Thyroid gland (tissue), 4 donors: ENCODE measurements around the gene FAM171A1. TPM values are rescaled to one million over a fixed set of nuclear protein-coding genes. Genes with fewer than 3 reads are reported as not detected.
A peak's percentile ranks its signal among the peaks of the same experiment; 100 is the strongest.

ENCODE experiments used
- DNase-seq, 2 donors: peaks; one replicate each; pipeline ENCODE4 v3.0.0-alpha.2; 2019
- H3K27ac ChIP-seq, 3 donors: fragments of 200-600 bp; sonication (generic); 1 replicate in 2 of 3; 2 replicates in 1 of 3; pipeline ENCODE4 v1.5.1; 2016 to 2019; ENCODE audit warnings: mild to moderate bottlenecking in 1 of 3, moderate library complexity in 1 of 3
- H3K27me3 ChIP-seq: fragments of 200-600 bp; sonication (generic); one replicate; pipeline ENCODE4 v1.5.1; 2019
- H3K36me3 ChIP-seq, 2 donors: fragments of 200-600 bp; sonication (generic); one replicate each; pipeline ENCODE4 v1.5.1; 2016 to 2019
- H3K4me1 ChIP-seq, 2 donors: fragments of 200-600 bp; sonication (generic); one replicate each; pipeline ENCODE4 v1.5.1; 2017 to 2019
- H3K4me3 ChIP-seq, 3 donors: fragments of 200-600 bp; sonication (generic); replicated peaks in 1 of 3; 1 replicate in 2 of 3; 2 replicates in 1 of 3; pipeline ENCODE4 v1.5.1; 2016; ENCODE audit warnings: mild to moderate bottlenecking in 1 of 3
- H3K9me3 ChIP-seq: fragments of 200-600 bp; sonication (generic); one replicate; pipeline ENCODE4 v1.5.1; 2017
- POLR2A ChIP-seq, 2 donors: fragments of 450-650 bp; IDR thresholded peaks; one replicate each; pipeline ENCODE4 v1.6.1; 2017; ENCODE audit warnings: antibody characterized with exemption in 2 of 2, mild to moderate bottlenecking in 2 of 2, moderate library complexity in 1 of 2
- WGBS, 2 donors: methylation state at CpG; one replicate each; pipeline ENCODE4 v1.1.5; 2017; 5-methylcytosine and 5-hydroxymethylcytosine counted together
- intact Hi-C: fragments of 100-400 bp; cut with DNase I; formaldehyde crosslinking; loops from one replicate; pipeline ENCODE4 v1.15.1; 2023
- total RNA-seq, 4 donors: library from RNA; depleted of rRNA; stranded (reverse); fragments of >200 nt; gene quantifications; one replicate each; pipeline ENCODE4 v1.2.3, GENCODE V29; 2016
- TF ChIP-seq, protein P1 (sequence below), 6 experiments: fragments of 200-600 bp in 3 of 6; fragments of 450-650 bp in 3 of 6; sonication (generic) in 3 of 6; IDR thresholded peaks; one replicate each; pipeline ENCODE4 v1.5.1; 2016 to 2019; ENCODE audit warnings: antibody characterized with exemption in 6 of 6, mild to moderate bottlenecking in 2 of 6, inconsistent platforms in 1 of 6, moderate library complexity in 1 of 6

Gene FAM171A1
- total RNA-seq, 4 donors from 2014 or later: 10.2 to 14.9 (median 13.3) TPM

DNA sequence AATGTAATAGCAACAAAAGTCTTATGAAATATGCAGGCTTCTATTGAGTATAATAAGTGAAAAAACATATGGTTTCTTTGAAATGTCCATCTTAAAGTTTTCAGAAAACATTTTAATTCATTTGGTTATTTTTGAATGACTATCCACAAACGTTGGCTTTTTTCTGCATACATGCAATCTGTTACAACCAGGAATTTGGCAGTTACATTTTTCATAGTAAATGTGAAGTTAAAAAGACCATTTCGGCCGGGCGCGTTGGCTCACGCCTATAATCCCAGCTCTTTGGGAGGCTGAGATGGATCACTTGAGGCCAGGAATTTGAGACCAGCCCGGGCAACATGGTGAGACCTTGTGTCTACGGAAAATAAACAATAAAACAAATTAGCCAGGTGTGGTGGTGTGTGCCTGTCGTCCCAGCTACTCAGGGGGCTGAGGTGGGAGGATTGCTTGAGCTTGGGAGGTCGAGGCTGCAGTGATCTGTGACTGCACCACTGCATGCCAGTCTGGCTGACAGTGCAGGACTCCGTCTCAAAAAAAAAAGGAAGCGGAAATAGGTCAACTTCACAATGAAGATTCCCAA lies 128.7 kb downstream of the FAM171A1 start:
- no peaks in the 10 kb centered on the region for H3K9me3 ChIP-seq
- H3K27ac ChIP-seq: no peak overlapping the region
- WGBS, 2 donors: 86 to 88% methylated on average over 12 of the region's 12 CpGs
- H3K4me3 ChIP-seq: no peak overlapping the region
- no peak for DNase-seq
- H3K4me1 ChIP-seq: peaks cover 4 to 6% of the 10 kb centered on the region in 2 donors
- H3K36me3 ChIP-seq: no peaks in the 10 kb centered on the region
- no peaks in the 10 kb centered on the region for H3K27me3 ChIP-seq
- intact Hi-C loops: no loop called here
- no peak for TF ChIP-seq POLR2A (IDR thresholded peaks at IDR 0.05)
- TF ChIP-seq, protein P1, sequence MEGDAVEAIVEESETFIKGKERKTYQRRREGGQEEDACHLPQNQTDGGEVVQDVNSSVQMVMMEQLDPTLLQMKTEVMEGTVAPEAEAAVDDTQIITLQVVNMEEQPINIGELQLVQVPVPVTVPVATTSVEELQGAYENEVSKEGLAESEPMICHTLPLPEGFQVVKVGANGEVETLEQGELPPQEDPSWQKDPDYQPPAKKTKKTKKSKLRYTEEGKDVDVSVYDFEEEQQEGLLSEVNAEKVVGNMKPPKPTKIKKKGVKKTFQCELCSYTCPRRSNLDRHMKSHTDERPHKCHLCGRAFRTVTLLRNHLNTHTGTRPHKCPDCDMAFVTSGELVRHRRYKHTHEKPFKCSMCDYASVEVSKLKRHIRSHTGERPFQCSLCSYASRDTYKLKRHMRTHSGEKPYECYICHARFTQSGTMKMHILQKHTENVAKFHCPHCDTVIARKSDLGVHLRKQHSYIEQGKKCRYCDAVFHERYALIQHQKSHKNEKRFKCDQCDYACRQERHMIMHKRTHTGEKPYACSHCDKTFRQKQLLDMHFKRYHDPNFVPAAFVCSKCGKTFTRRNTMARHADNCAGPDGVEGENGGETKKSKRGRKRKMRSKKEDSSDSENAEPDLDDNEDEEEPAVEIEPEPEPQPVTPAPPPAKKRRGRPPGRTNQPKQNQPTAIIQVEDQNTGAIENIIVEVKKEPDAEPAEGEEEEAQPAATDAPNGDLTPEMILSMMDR (IDR thresholded peaks at IDR 0.05): no peak

DNA sequence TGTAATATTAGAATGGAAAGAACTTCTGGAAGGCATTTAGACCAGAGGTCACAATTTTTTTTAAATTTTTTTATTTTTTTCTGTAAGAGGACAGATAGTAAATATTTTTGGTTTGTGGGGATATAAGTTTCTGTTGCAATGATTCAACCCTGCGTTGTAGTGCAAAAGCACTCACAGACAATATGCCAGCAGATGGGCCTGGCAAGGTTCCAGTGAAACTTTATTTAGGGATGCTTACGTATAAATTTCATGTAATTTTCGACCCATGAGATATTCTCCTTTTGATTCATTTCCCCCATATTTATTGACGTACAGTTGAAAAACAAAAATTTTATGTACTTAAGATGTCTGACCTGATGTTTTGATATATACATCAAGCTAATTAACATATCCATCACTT lies 129.8 kb downstream of the FAM171A1 start:
- 95 to 97% methylated on average over 4 of the region's 4 CpGs for WGBS, 2 donors

DNA sequence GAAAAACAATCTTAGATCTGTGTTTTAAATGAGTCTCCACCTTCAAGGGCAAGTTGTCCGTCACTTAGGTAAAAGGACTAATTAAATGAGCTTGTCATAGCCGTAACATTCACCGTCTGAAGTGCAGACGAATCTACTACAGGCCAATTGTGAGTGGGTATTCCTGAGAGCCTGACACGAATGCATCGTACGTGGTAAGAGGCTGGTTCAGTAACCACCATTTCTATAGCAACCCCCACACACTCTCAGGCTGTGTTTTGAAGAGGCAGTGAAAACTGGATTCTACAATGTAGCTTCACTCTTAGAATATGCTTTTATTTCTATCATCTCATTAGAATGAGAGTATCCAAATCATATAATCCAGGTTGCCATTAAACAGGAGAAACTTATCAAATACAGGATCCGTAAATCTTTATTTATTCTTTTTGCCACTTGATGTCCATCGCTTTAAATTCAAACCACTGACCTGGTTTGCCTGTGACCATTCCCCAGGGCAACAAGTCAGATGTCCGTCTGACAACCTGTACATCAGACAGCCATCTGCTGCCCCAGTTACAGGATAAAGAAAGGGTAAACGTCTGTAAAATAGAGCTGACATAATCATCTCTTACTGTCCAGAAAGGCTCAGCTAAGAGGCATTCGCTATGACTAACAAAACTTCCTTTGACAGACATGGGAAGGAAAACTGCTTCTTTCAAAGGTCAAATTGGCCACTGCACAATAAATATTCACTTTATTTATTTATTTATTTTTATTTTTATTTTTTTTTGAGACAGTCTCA lies 132.3 kb downstream of the FAM171A1 start:
- TF ChIP-seq, protein P1 (IDR thresholded peaks at IDR 0.05): no peak
- no peak for TF ChIP-seq POLR2A (IDR thresholded peaks at IDR 0.05)
- peaks cover 4 to 6% of the 10 kb centered on the region in 2 donors for H3K4me1 ChIP-seq
- H3K36me3 ChIP-seq: no peaks in the 10 kb centered on the region
- intact Hi-C loops: no loop called here
- no peaks in the 10 kb centered on the region for H3K27me3 ChIP-seq
- DNase-seq: peak; percentile 42 to 45
- H3K27ac ChIP-seq: no peak overlapping the region
- no peak overlapping the region for H3K4me3 ChIP-seq
- WGBS, 2 donors: 46 to 50% methylated on average over 12 of the region's 12 CpGs
- H3K9me3 ChIP-seq: no peaks in the 10 kb centered on the region

More for the DNA sequence above, 129.8 kb downstream of the FAM171A1 start:
- Histone ChIP-seq H3K4me1 (peaks cover 4 to 6% of the 10 kb centered on the region in 2 donors), H3K9me3 (no peaks in the 10 kb centered on the region), H3K36me3 (no peaks in the 10 kb centered on the region), H3K27ac (no peak overlapping the region), H3K27me3 (no peaks in the 10 kb centered on the region), H3K4me3 (no peak overlapping the region)
- no peak for DNase-seq
- TF ChIP-seq, protein P1 (IDR thresholded peaks at IDR 0.05): no peak
- TF ChIP-seq POLR2A (IDR thresholded peaks at IDR 0.05): no peak
- intact Hi-C loops: no loop called here

DNA sequence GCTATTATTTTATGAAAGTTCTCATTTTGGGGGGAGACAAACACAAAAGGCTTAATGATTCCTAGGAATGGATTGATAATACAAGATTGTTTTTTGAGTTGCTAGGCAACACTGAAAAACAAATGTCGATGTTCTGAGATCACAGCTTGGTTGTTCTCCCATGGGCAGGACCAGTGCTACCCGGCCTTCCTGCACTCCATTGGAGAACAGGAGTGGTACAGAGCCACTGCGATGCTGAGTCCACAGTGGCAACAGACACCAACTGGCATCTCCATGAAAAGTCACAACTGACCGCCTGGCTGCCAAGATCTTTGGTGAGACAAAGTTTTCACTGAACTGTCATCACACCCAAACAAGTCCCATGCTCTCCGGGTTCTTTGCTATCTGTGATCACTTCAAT lies 133.7 kb downstream of the FAM171A1 start:
- peak in 1 of 2 donors; percentile 6 for DNase-seq
- no peak overlapping the region for H3K27ac ChIP-seq
- no peak overlapping the region for H3K4me3 ChIP-seq
- intact Hi-C loops: no loop called here
- no peaks in the 10 kb centered on the region for H3K36me3 ChIP-seq
- TF ChIP-seq POLR2A (IDR thresholded peaks at IDR 0.05): no peak
- TF ChIP-seq, protein P1 (IDR thresholded peaks at IDR 0.05): no peak
- 73 to 78% methylated on average over 5 of the region's 5 CpGs for WGBS, 2 donors
- H3K4me1 ChIP-seq: peaks cover 4 to 6% of the 10 kb centered on the region in 2 donors
- no peaks in the 10 kb centered on the region for H3K27me3 ChIP-seq
- no peaks in the 10 kb centered on the region for H3K9me3 ChIP-seq

DNA sequence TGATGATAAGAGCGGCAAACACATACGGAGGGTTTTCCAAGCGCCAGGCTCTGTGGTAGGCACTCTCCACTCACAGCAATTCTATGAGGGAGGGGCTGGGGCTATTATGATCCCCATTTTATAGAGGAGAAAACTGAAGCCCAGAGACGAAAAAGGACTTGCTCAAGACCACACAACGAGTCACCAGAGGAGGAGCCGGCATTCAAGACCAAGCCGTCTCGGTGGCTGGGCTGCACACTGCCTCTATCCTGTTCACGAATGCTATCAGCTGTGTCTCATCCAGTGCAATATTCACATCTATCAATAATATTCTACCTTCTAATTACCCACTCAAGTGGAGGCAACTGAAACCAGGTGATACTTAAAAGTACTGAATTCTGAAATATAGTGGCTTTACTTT lies 134.7 kb downstream of the FAM171A1 start:
- H3K9me3 ChIP-seq: no peaks in the 10 kb centered on the region
- no peaks in the 10 kb centered on the region for H3K27me3 ChIP-seq
- 91 to 96% methylated on average over 9 of the region's 9 CpGs for WGBS, 2 donors
- intact Hi-C loops: no loop called here
- TF ChIP-seq POLR2A (IDR thresholded peaks at IDR 0.05): no peak
- TF ChIP-seq, protein P1 (IDR thresholded peaks at IDR 0.05): no peak
- H3K4me1 ChIP-seq: peaks cover 4 to 6% of the 10 kb centered on the region in 2 donors
- H3K4me3 ChIP-seq: no peak overlapping the region
- no peaks in the 10 kb centered on the region for H3K36me3 ChIP-seq
- DNase-seq: no peak
- no peak overlapping the region for H3K27ac ChIP-seq
